Activated CD8-positive, alpha-beta memory T cell treated with anti-CD3 and anti-CD28 coated beads, Interleukin-2, amount 10 ng/mL, durations not matched to agents 7 days and 5 days (primary cell): ENCODE measurements around the gene SH3PXD2B. TPM values are rescaled to one million over a fixed set of nuclear protein-coding genes. Genes with fewer than 3 reads are reported as not detected.

Source experiments
- ATAC-seq: fragments of 150-1000 bp; cut with Tn5 transposase; one replicate; pipeline ENCODE4 v1.10.0; 2021; ENCODE audit warnings: moderate library complexity
- CTCF ChIA-PET: fragments of 350-600 bp; sonication (Branson Sonifier 250); formaldehyde crosslinking; loops from one replicate; lab custom pipeline; 2021; ENCODE audit warnings: antibody characterized with exemption; lab: Charles Lee
- DNase-seq: peaks from one replicate; pipeline ENCODE4 v3.0.0-alpha.2; 2020
- H3K27ac Mint-ChIP-seq: one replicate; pipeline ENCODE4 v1.8.0; 2021; ENCODE audit warnings: mild to moderate bottlenecking, mixed read lengths
- H3K27me3 Mint-ChIP-seq: one replicate; pipeline ENCODE4 v1.8.0; 2021; ENCODE audit warnings: mixed read lengths
- H3K36me3 Mint-ChIP-seq: one replicate; pipeline ENCODE4 v1.8.0; 2021; ENCODE audit warnings: mild to moderate bottlenecking, mixed read lengths
- H3K4me1 Mint-ChIP-seq: one replicate; pipeline ENCODE4 v1.8.0; 2021; ENCODE audit warnings: mixed read lengths
- H3K4me3 Mint-ChIP-seq: one replicate; pipeline ENCODE4 v1.8.0; 2021; ENCODE audit warnings: mild to moderate bottlenecking, moderate library complexity, mixed read lengths
- H3K9me3 Mint-ChIP-seq: one replicate; pipeline ENCODE4 v1.8.0; 2022; ENCODE audit warnings: low read depth, mixed read lengths
- total RNA-seq, 2 experiments: library from RNA; stranded (reverse); gene quantifications; one replicate each; pipeline ENCODE4 v1.2.3, GENCODE V29; 2021

Gene SH3PXD2B
- total RNA-seq, 2 experiments from 2014 or later: 0.06 to 0.12 TPM

GRCh38 chr5:172280929-172281328 is 173.4 kb downstream of the SH3PXD2B start:
- no peak overlapping the region for H3K27ac Mint-ChIP-seq
- CTCF ChIA-PET: interaction anchor here (0.8 to 3.1 kb wide), 4 partner anchors 13 to 167 kb away, joined by 3 to 12 read pairs (median 4); no protein-coding TSS in a partner anchor

GRCh38 chr5:172280317-172280716 is 174.0 kb downstream of the SH3PXD2B start:
- Mint-ChIP-seq H3K4me1 (peaks cover 28% of the 10 kb centered on the region), H3K27ac (no peak overlapping the region), H3K4me3 (no peak overlapping the region), H3K27me3 (peaks cover 8% of the 10 kb centered on the region), H3K9me3 (no peaks in the 10 kb centered on the region), H3K36me3 (peaks cover 14% of the 10 kb centered on the region)
- ATAC-seq (no peak), DNase-seq (no peak)
- CTCF ChIA-PET: interaction anchor here (0.7 to 1.2 kb wide), 3 partner anchors 16 to 362 kb away, joined by 3 to 4 read pairs (median 3); no protein-coding TSS in a partner anchor

More at GRCh38 chr5:172280929-172281328, 173.4 kb downstream of the SH3PXD2B start:
- Mint-ChIP-seq H3K4me3 (no peak overlapping the region), H3K9me3 (no peaks in the 10 kb centered on the region), H3K27me3 (peaks cover 14% of the 10 kb centered on the region), H3K36me3 (peaks cover 11% of the 10 kb centered on the region), H3K4me1 (peaks cover 22% of the 10 kb centered on the region)
- DNase-seq: no peak
- no peak for ATAC-seq

- Mint-ChIP-seq H3K4me3 (no peak overlapping the region), H3K27ac (no peak overlapping the region), H3K27me3 (no peaks in the 10 kb centered on the region), H3K36me3 (peaks cover 18% of the 10 kb centered on the region), H3K9me3 (no peaks in the 10 kb centered on the region), H3K4me1 (peaks cover 28% of the 10 kb centered on the region)
- no peak for DNase-seq
- no peak for ATAC-seq
- CTCF ChIA-PET: no interaction called here
Measured at GRCh38 chr5:172278356-172278755, 176.0 kb downstream of the SH3PXD2B start.

- H3K4me1 Mint-ChIP-seq: peaks cover 14% of the 10 kb centered on the region
- H3K4me3 Mint-ChIP-seq: no peak overlapping the region
- no peak overlapping the region for H3K27ac Mint-ChIP-seq
- no peaks in the 10 kb centered on the region for H3K9me3 Mint-ChIP-seq
- CTCF ChIA-PET: interaction anchor here (1.3 kb wide), 1 partner anchor 86 kb away, joined by 3 read pairs; no protein-coding TSS in a partner anchor
- H3K36me3 Mint-ChIP-seq: peaks cover 19% of the 10 kb centered on the region
- DNase-seq: no peak
- no peak for ATAC-seq
- H3K27me3 Mint-ChIP-seq: no peaks in the 10 kb centered on the region
Measured at GRCh38 chr5:172276214-172276613, 178.1 kb downstream of the SH3PXD2B start.

Other genes with a start within 250 kb of the SH3PXD2B start
- gene UBTD2, start 170.8 kb downstream of the SH3PXD2B start, total RNA-seq: 1 to 10 TPM; 7.3 to 8.7 TPM
- 1 to 10 TPM in 1 of 2 experiments, under 1 TPM in 1; 0.26 to 1.7 TPM for gene NEURL1B, start 186.7 kb upstream of the SH3PXD2B start, total RNA-seq